Measurements from ENCODE around the gene NAT8L. TPM values are rescaled to one million over a fixed set of nuclear protein-coding genes. Genes with fewer than 3 reads are reported as not detected.
A peak's percentile ranks its signal among the peaks of the same experiment; 100 is the strongest.

Gene NAT8L
- total RNA-seq, 1 experiment from 2014 or later = 9.2 TPM

DNA sequence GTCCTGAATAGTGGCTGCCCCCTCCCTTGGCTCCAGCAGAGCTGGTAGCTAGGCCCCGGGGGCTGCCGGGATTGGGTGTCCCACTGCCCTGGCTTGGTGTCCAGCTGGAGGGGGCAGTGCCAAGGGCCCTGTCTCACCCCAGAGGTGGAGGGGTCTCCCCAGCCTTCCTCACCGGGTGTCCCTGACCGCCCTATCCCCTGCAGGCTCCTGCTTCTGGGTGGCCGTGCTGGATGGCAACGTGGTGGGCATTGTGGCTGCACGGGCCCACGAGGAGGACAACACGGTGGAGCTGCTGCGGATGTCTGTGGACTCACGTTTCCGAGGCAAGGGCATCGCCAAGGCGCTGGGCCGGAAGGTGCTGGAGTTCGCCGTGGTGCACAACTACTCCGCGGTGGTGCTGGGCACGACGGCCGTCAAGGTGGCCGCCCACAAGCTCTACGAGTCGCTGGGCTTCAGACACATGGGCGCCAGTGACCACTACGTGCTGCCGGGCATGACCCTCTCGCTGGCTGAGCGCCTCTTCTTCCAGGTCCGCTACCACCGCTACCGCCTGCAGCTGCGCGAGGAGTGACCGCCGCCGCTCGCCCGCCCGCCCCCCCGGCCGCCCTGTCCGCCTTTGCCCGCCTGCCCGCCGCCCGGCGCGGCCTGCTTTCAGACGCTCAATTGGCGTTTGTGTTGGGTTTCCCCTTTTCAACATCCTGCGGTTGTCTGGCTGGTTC, 4.6 kb downstream of the NAT8L start:
- no peak for ATAC-seq
- DNase-seq (ENCODE audit: low read depth, low spot score) = no peak
- Histone ChIP-seq H3K27me3 (ENCODE audit: insufficient read depth, low read length) (no peaks in the 10 kb centered on the region), H3K36me3 (ENCODE audit: control insufficient read depth in 1 of 2, insufficient read depth in 2 of 2, low read length in 2 of 2) (no peaks in the 10 kb centered on the region), H3K27ac (ENCODE audit: low read depth, low read length) (no peak overlapping the region; the same call in 1 of the 2 replicates), H3K4me1 (ENCODE audit: control insufficient read depth in 1 of 2, insufficient read depth in 2 of 2, low read length in 2 of 2) (peaks cover 0 to 20% of the 10 kb centered on the region in 2 experiments; a peak in 2 of 4 replicates), H3K4me2 (ENCODE audit: low read length) (0 out of 2 replicates have a peak overlapping the region, but pooled peaks have one; percentile 37), H3K9ac (ENCODE audit: low read length) (no peak overlapping the region), H4K20me1 (ENCODE audit: insufficient read depth) (no peaks in the 10 kb centered on the region), H3K9me2 (ENCODE audit: insufficient read depth) (no peaks in the 10 kb centered on the region), H3K79me2 (ENCODE audit: insufficient read depth, low read length) (no peaks in the 10 kb centered on the region), H3K9me3 (ENCODE audit: control insufficient read depth in 1 of 2, insufficient read depth in 1 of 2, low read depth in 1 of 2, low read length in 2 of 2) (no peaks in the 10 kb centered on the region), H3K4me3 (replicated peaks in 1 of 2; ENCODE audit: low read depth in 1 of 2, low read length in 2 of 2) (no peak overlapping the region), H2AFZ (ENCODE audit: low read depth, low read length, poor library complexity, severe bottlenecking) (no peak overlapping the region)
- ChIA-PET RAD21 (ENCODE audit: low non-redundant PET in 1 of 2, low total read pairs in 2 of 2, uncharacterized antibody in 2 of 2, unreplicated experiment in 2 of 2) (no interaction called here), CTCF (no interaction called here), POLR2A (no interaction called here)
- intact Hi-C loops (cut with micrococcal nuclease) = no loop called here
- no TSS peak for BruUV-seq (replicated peaks)
- TF ChIP-seq CBX3 (IDR thresholded peaks at IDR 0.05; ENCODE audit: low read depth) (no peak), FOSL1 (IDR thresholded peaks at IDR 0.05; ENCODE audit: low read depth) (no peak), RAD21 (IDR thresholded peaks at IDR 0.05; ENCODE audit: low read depth) (no peak), ZNF274 (IDR thresholded peaks at IDR 0.05; ENCODE audit: low read depth, low read length) (no peak), YY1 (IDR thresholded peaks at IDR 0.05; ENCODE audit: extremely low read depth, insufficient replicate concordance, low read depth, low read length) (no peak), POLR2A (IDR thresholded peaks at IDR 0.05; ENCODE audit: borderline replicate concordance, extremely low read depth, insufficient read depth, insufficient read length) (no peak)
- TF ChIP-seq, protein P1, sequence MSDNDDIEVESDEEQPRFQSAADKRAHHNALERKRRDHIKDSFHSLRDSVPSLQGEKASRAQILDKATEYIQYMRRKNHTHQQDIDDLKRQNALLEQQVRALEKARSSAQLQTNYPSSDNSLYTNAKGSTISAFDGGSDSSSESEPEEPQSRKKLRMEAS (IDR thresholded peaks at IDR 0.05) = no peak
- TF ChIP-seq, protein P2, sequence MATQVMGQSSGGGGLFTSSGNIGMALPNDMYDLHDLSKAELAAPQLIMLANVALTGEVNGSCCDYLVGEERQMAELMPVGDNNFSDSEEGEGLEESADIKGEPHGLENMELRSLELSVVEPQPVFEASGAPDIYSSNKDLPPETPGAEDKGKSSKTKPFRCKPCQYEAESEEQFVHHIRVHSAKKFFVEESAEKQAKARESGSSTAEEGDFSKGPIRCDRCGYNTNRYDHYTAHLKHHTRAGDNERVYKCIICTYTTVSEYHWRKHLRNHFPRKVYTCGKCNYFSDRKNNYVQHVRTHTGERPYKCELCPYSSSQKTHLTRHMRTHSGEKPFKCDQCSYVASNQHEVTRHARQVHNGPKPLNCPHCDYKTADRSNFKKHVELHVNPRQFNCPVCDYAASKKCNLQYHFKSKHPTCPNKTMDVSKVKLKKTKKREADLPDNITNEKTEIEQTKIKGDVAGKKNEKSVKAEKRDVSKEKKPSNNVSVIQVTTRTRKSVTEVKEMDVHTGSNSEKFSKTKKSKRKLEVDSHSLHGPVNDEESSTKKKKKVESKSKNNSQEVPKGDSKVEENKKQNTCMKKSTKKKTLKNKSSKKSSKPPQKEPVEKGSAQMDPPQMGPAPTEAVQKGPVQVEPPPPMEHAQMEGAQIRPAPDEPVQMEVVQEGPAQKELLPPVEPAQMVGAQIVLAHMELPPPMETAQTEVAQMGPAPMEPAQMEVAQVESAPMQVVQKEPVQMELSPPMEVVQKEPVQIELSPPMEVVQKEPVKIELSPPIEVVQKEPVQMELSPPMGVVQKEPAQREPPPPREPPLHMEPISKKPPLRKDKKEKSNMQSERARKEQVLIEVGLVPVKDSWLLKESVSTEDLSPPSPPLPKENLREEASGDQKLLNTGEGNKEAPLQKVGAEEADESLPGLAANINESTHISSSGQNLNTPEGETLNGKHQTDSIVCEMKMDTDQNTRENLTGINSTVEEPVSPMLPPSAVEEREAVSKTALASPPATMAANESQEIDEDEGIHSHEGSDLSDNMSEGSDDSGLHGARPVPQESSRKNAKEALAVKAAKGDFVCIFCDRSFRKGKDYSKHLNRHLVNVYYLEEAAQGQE (IDR thresholded peaks at IDR 0.05; ENCODE audit: low read depth) = no peak
